Adrenal gland (tissue), 12 donors: ENCODE data around the gene MLN. TPM values are rescaled to one million over a fixed set of nuclear protein-coding genes. Genes with fewer than 3 reads are reported as not detected.

Source experiments
- DNase-seq, 7 donors: peaks; one replicate each; pipeline ENCODE4 v3.0.0-alpha.2; 2019 to 2020
- H3K27ac ChIP-seq, 5 donors: fragments of 200-600 bp; sonication (generic) in 4 of 5; 1 replicate in 3 of 5; 2 replicates in 2 of 5; pipeline versions ENCODE4 v1.5.1 to v1.8.0; 2016 to 2020; ENCODE audit warnings: mild to moderate bottlenecking in 1 of 5
- H3K27me3 ChIP-seq: fragments of 200-600 bp; 2 replicates; pipeline ENCODE4 v1.8.0; 2021
- H3K36me3 ChIP-seq, 2 donors: fragments of 200-600 bp; replicated peaks in 1 of 2; 1 replicate in 1 of 2; 2 replicates in 1 of 2; pipeline versions ENCODE4 v1.5.1 to v1.8.0; 2018 to 2022
- H3K4me1 ChIP-seq, 2 donors: fragments of 200-600 bp; replicated peaks in 1 of 2; 1 replicate in 1 of 2; 2 replicates in 1 of 2; pipeline versions ENCODE4 v1.5.1 to v1.8.0; 2018 to 2021
- H3K4me3 ChIP-seq, 4 donors: fragments of 200-600 bp; sonication (generic) in 3 of 4; one replicate each; pipeline ENCODE4 v1.5.1; 2016 to 2018
- H3K9me3 ChIP-seq, 3 donors: fragments of 200-600 bp; sonication (generic) in 1 of 3; replicated peaks in 1 of 3; 1 replicate in 2 of 3; 2 replicates in 1 of 3; pipeline versions ENCODE4 v1.5.1 to v1.8.0; 2016 to 2021
- POLR2A ChIP-seq, 2 donors: fragments of 450-650 bp; IDR thresholded peaks; one replicate each; pipeline ENCODE4 v1.6.1; 2017; ENCODE audit warnings: antibody characterized with exemption in 2 of 2, mild to moderate bottlenecking in 2 of 2, moderate library complexity in 1 of 2
- WGBS, 4 donors: extraction: QIAGEN DNeasy Blood & Tissue Kit in 2 of 4; methylation state at CpG; one replicate each; pipeline versions ENCODE4 v1.1.5 to v1.1.7; 2013 to 2017; 5-methylcytosine and 5-hydroxymethylcytosine counted together
- intact Hi-C, 2 donors: fragments of 100-400 bp; cut with DNase I; formaldehyde crosslinking; loops; one replicate each; pipeline versions ENCODE4 v1.14.1 to v1.15.0; 2022 to 2023
- polyA plus RNA-seq, 3 donors: library from polyadenylated mRNA; stranded (reverse); fragments of 200-250 nt in 2 of 3; fragments of 350-450 nt in 1 of 3; fragmentation: Illumina TruSeq in 1 of 3; extraction: RNeasy Lipid Tissue Mini Kit (QIAGEN cat#74804) in 1 of 3; gene quantifications; one replicate each; pipeline ENCODE4 v1.2.3, GENCODE V29; 2013 to 2014
- total RNA-seq, 9 donors: library from RNA; depleted of rRNA in 4 of 9; stranded (reverse); fragments of >200 nt in 4 of 9; fragments of 120-200 nt in 1 of 9; fragmentation: NEBNext Ultra II Directional in 1 of 9; extraction: Animal tissue kit (Norgen Biotek cat#: 25700) in 1 of 9; gene quantifications; one replicate each; pipeline versions ENCODE4 v1.1.0 to v1.2.4, GENCODE V29; 2013 to 2023
- TF ChIP-seq, protein P1 (sequence below), 6 experiments: fragments of 450-650 bp in 4 of 6; fragments of 200-600 bp in 2 of 6; sonication (generic) in 1 of 6; IDR thresholded peaks; 1 replicate in 5 of 6; 2 replicates in 1 of 6; pipeline versions ENCODE4 v1.5.1 to v1.8.0; 2016 to 2021; ENCODE audit warnings: antibody characterized with exemption in 6 of 6, mild to moderate bottlenecking in 2 of 6, moderate library complexity in 1 of 6
- donor health status: healthy with polysubstance abuse.
- donor health status: Bipolar disorder and iron deficiency.
- donor health status: DM: yes; HTN: yes; CAD: no.
- donor health status: DM: no; HTN: no; CAD: no.
- donor health status: DM: no; HTN: no; CAD: no.
- donor health status: DM: yes; HTN: yes; CAD: no.

MLN gene
- total and polyA plus RNA-seq, 12 donors = not detected

DNA sequence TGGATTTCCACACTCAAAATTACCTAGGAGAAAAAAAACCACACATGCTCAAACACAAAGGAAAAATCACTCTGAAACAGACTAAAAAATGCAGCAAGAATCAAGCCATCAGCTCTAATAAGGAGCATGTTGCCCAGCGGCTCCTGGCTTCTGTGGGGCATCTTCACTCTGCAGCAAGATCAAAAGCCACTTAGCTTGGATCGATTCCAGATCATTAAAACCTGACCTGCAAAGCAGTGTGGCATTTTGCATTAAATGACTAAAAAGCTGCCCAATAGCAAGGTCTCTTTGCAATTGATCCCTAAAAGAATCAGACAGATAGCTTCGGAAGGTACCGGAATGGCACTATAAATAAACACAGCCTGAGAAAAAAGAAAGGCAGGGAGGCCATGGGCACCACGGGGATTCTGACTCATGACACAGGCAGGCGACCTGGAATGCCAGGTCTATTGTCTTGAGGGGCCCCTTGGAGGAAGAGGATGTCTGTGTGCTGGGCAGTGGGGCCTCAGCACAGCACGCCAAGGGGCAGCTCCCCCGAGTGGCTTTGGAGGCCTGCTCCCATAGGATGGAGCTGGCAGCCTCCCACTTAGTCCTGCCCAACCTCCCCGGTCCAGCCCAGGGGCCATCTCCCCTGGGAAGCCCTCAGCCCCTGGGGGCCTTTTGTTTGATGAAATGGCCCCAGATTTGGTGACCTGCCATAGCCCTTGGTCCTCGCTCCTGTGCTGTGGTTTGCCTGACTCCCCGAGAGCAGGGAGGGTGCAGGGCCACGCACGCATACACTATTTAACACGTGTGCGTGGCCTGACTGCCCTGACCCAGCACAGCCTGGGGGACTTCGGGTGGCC, 22.4 kb downstream of the MLN start:
- no peak for TF ChIP-seq POLR2A (IDR thresholded peaks at IDR 0.05)
- TF ChIP-seq, protein P1, sequence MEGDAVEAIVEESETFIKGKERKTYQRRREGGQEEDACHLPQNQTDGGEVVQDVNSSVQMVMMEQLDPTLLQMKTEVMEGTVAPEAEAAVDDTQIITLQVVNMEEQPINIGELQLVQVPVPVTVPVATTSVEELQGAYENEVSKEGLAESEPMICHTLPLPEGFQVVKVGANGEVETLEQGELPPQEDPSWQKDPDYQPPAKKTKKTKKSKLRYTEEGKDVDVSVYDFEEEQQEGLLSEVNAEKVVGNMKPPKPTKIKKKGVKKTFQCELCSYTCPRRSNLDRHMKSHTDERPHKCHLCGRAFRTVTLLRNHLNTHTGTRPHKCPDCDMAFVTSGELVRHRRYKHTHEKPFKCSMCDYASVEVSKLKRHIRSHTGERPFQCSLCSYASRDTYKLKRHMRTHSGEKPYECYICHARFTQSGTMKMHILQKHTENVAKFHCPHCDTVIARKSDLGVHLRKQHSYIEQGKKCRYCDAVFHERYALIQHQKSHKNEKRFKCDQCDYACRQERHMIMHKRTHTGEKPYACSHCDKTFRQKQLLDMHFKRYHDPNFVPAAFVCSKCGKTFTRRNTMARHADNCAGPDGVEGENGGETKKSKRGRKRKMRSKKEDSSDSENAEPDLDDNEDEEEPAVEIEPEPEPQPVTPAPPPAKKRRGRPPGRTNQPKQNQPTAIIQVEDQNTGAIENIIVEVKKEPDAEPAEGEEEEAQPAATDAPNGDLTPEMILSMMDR (IDR thresholded peaks at IDR 0.05) = no peak
- H3K4me1 ChIP-seq = peaks cover 0 to 37% of the 10 kb centered on the region in 2 donors
- H3K4me3 ChIP-seq = no peak overlapping the region
- peaks cover 0 to 86% of the 10 kb centered on the region in 2 donors for H3K36me3 ChIP-seq
- intact Hi-C loops = no loop called here
- peak in 3 of 7 donors; percentile 54 to 67 (median 56) for DNase-seq
- 59 to 67% (median 63%) methylated on average over 10 to 16 of the region's 16 CpGs for WGBS, 4 donors
- no peaks in the 10 kb centered on the region for H3K27me3 ChIP-seq
- H3K9me3 ChIP-seq = no peaks in the 10 kb centered on the region
- peak overlapping the region in 3 of 5 donors; percentile 36 to 61 (median 54) for H3K27ac ChIP-seq

DNA sequence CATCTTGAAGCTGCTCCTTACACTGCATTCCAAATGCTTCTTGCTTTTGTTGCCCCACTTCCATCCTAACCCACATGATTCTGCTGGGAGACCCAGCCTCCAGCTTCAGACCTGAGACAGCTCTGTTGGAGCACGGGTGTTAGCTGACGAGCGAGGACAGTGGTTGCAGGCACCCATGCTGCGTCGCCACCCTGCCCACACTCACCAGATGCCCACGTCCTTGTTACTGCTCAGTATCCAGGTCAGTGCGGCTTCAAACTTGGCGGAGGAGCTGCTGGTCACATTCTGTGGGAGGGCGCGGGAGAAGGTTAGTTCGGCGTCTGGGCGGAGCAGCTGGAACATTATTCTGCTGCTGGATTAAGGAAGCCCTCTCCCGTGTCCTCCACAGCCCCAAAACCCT, 23.9 kb downstream of the MLN start:
- intact Hi-C loops = no loop called here
- Histone ChIP-seq H3K27ac (no peak overlapping the region), H3K27me3 (no peaks in the 10 kb centered on the region), H3K4me3 (no peak overlapping the region), H3K36me3 (peaks cover 0 to 98% of the 10 kb centered on the region in 2 donors), H3K4me1 (peaks cover 0 to 23% of the 10 kb centered on the region in 2 donors), H3K9me3 (no peaks in the 10 kb centered on the region)
- TF ChIP-seq POLR2A (IDR thresholded peaks at IDR 0.05) = no peak
- TF ChIP-seq, protein P1 (IDR thresholded peaks at IDR 0.05) = no peak
- DNase-seq = no peak
- WGBS, 4 donors = 87 to 94% (median 90%) methylated on average over 14 of the region's 14 CpGs

DNA sequence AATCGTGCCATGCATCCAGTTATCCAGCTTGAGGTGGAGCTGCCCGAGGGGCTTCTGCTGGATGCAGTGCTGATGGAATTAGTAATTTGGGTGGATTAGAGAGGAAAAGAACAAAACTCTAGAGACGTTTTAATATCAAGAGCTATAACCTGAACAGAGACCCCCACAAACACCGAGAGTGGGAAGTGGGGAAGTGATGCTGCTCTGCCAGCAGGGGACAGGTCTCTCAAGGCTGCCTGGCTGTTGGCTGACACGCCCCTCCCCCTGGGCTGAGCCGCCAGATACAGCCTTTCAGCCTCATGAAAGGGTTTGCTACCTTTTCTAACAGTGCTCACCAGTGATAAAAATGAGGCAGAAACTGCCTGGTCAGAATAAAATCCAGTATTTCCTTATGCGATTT, 24.5 kb downstream of the MLN start:
- no peak overlapping the region for H3K27ac ChIP-seq
- DNase-seq = no peak
- no peak for TF ChIP-seq POLR2A (IDR thresholded peaks at IDR 0.05)
- TF ChIP-seq, protein P1 (IDR thresholded peaks at IDR 0.05) = no peak
- H3K36me3 ChIP-seq = peaks cover 0 to 97% of the 10 kb centered on the region in 2 donors
- no peaks in the 10 kb centered on the region for H3K9me3 ChIP-seq
- no peaks in the 10 kb centered on the region for H3K27me3 ChIP-seq
- WGBS, 4 donors = 81 to 85% (median 84%) methylated on average over 7 of the region's 7 CpGs
- intact Hi-C loops = no loop called here
- H3K4me3 ChIP-seq = no peak overlapping the region
- peaks cover 0 to 17% of the 10 kb centered on the region in 2 donors for H3K4me1 ChIP-seq

DNA sequence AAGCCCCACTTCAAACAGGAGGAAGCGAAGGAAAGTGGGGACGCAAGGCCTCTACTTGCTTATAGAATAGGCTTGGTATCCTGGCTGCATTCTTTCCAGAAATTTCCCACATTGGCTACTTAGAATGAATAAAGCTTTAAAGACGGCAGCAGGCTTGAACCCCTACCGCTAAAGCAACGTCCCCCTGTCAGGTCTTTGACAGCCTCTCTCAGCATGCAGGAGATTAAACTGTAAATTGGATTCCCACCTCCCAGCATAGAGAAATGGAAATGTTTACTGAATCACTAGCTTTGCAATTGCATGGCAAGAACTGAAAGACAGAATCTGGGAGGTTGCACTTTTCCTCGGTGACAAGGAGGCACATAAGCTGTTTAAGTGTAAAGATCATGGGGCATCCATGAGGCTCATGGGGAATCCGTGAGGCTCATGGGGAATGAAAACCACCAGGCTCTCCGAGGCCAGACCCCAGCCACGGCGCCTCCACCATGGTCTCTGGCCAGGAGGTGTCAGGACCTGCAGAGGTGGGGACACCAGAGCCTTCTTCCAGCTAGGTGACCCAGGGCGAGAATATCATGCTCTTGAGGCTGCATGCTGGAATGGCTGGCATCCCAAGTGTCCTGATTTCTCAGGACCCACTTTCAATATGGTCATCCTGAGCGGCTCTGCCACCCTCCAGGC, 25.2 kb downstream of the MLN start:
- DNase-seq = no peak
- TF ChIP-seq, protein P1 (IDR thresholded peaks at IDR 0.05) = no peak
- no peak for TF ChIP-seq POLR2A (IDR thresholded peaks at IDR 0.05)
- 92 to 100% (median 94%) methylated on average over 10 to 12 of the region's 12 CpGs for WGBS, 4 donors
- H3K36me3 ChIP-seq = peaks cover 0 to 95% of the 10 kb centered on the region in 2 donors
- H3K9me3 ChIP-seq = no peaks in the 10 kb centered on the region
- H3K27ac ChIP-seq = no peak overlapping the region
- peaks cover 0 to 17% of the 10 kb centered on the region in 2 donors for H3K4me1 ChIP-seq
- intact Hi-C loops = no loop called here
- H3K4me3 ChIP-seq = no peak overlapping the region
- H3K27me3 ChIP-seq = no peaks in the 10 kb centered on the region
